ENCODE measurements around the gene BLTP2. TPM values are rescaled to one million over a fixed set of nuclear protein-coding genes. Genes with fewer than 3 reads are reported as not detected.

The BLTP2 gene
- polyA plus RNA-seq, 1 of the 3 experiments (the other 2 are of a cell fraction), result 46.4 TPM

DNA sequence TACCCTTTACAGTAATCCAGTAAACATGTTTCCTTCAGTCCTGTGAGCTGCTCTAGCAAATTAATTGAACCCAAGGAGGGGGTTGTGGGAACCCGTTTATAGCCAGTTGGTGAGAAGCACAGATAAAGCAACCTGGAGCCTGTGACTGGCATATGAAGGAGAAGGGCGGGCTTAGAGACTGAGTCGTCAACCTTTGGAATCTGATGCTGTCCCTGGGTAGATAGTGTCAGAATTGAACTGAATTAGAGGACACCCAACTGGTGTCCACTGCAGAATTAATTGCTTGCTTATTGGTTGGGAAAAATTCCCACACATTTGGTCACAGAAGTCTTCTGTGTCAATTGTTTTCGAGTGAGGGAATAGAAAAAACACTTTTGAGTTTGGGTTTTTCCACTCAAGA lies 18.1 kb downstream of the BLTP2 start:
- Histone ChIP-seq H3K9ac (no peak overlapping the region), H3K79me2 (ENCODE audit: insufficient read depth) (no peaks in the 10 kb centered on the region; the same call in 1 of the 2 replicates), H3K9me3 (no peaks in the 10 kb centered on the region), H3K27ac (ENCODE audit: low read depth in 2 of 2, low read length in 1 of 2) (no peak overlapping the region), H3K4me2 (no peak overlapping the region), H2AFZ (ENCODE audit: low read depth) (no peak overlapping the region), H3K4me3 (ENCODE audit: low read depth in 2 of 2, low read length in 1 of 2) (no peak overlapping the region), H3F3A (replicated peaks; ENCODE audit: insufficient read depth) (peaks cover 3% of the 10 kb centered on the region), H3K27me3 (ENCODE audit: insufficient read depth) (no peaks in the 10 kb centered on the region), H3K4me1 (ENCODE audit: control insufficient read depth in 1 of 2, insufficient read depth in 2 of 2, low read depth in 1 of 2, low read length in 1 of 2) (no peaks in the 10 kb centered on the region), H4K20me1 (ENCODE audit: insufficient read depth) (no peaks in the 10 kb centered on the region), H3K9me2 (no peaks in the 10 kb centered on the region), H3K36me3 (replicated peaks in 1 of 2; ENCODE audit: control insufficient read depth in 1 of 2, insufficient read depth in 2 of 2, low read length in 1 of 2) (peaks cover 63 to 69% of the 10 kb centered on the region in 2 experiments)
- no peak for TF ChIP-seq GATA2 (CRISPR knock-in tag; IDR thresholded peaks at IDR 0.05)
- TF ChIP-seq, protein P1, sequence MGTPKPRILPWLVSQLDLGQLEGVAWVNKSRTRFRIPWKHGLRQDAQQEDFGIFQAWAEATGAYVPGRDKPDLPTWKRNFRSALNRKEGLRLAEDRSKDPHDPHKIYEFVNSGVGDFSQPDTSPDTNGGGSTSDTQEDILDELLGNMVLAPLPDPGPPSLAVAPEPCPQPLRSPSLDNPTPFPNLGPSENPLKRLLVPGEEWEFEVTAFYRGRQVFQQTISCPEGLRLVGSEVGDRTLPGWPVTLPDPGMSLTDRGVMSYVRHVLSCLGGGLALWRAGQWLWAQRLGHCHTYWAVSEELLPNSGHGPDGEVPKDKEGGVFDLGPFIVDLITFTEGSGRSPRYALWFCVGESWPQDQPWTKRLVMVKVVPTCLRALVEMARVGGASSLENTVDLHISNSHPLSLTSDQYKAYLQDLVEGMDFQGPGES (IDR thresholded peaks at IDR 0.05; ENCODE audit: low read depth, low read length), result no peak
- no peak for TF ChIP-seq MXI1 (IDR thresholded peaks at IDR 0.05; ENCODE audit: low read depth, low read length)
- TF ChIP-seq SIN3A (IDR thresholded peaks at IDR 0.05; ENCODE audit: borderline replicate concordance, low read depth, low read length), result no peak
- TF ChIP-seq, protein P2, sequence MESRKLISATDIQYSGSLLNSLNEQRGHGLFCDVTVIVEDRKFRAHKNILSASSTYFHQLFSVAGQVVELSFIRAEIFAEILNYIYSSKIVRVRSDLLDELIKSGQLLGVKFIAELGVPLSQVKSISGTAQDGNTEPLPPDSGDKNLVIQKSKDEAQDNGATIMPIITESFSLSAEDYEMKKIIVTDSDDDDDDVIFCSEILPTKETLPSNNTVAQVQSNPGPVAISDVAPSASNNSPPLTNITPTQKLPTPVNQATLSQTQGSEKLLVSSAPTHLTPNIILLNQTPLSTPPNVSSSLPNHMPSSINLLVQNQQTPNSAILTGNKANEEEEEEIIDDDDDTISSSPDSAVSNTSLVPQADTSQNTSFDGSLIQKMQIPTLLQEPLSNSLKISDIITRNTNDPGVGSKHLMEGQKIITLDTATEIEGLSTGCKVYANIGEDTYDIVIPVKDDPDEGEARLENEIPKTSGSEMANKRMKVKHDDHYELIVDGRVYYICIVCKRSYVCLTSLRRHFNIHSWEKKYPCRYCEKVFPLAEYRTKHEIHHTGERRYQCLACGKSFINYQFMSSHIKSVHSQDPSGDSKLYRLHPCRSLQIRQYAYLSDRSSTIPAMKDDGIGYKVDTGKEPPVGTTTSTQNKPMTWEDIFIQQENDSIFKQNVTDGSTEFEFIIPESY (IDR thresholded peaks at IDR 0.05; ENCODE audit: borderline replicate concordance, low read depth), result no peak
- TF ChIP-seq CHD2 (IDR thresholded peaks at IDR 0.05; ENCODE audit: low read length, partially characterized antibody), result no peak
- no peak for TF ChIP-seq RCOR1 (IDR thresholded peaks at IDR 0.05; ENCODE audit: low read length)
- TF ChIP-seq, protein P3, sequence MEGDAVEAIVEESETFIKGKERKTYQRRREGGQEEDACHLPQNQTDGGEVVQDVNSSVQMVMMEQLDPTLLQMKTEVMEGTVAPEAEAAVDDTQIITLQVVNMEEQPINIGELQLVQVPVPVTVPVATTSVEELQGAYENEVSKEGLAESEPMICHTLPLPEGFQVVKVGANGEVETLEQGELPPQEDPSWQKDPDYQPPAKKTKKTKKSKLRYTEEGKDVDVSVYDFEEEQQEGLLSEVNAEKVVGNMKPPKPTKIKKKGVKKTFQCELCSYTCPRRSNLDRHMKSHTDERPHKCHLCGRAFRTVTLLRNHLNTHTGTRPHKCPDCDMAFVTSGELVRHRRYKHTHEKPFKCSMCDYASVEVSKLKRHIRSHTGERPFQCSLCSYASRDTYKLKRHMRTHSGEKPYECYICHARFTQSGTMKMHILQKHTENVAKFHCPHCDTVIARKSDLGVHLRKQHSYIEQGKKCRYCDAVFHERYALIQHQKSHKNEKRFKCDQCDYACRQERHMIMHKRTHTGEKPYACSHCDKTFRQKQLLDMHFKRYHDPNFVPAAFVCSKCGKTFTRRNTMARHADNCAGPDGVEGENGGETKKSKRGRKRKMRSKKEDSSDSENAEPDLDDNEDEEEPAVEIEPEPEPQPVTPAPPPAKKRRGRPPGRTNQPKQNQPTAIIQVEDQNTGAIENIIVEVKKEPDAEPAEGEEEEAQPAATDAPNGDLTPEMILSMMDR (IDR thresholded peaks at IDR 0.05), result no peak
- no peak for TF ChIP-seq TEAD4 (IDR thresholded peaks at IDR 0.05; ENCODE audit: borderline replicate concordance, insufficient read depth)
- TF ChIP-seq, protein P4, sequence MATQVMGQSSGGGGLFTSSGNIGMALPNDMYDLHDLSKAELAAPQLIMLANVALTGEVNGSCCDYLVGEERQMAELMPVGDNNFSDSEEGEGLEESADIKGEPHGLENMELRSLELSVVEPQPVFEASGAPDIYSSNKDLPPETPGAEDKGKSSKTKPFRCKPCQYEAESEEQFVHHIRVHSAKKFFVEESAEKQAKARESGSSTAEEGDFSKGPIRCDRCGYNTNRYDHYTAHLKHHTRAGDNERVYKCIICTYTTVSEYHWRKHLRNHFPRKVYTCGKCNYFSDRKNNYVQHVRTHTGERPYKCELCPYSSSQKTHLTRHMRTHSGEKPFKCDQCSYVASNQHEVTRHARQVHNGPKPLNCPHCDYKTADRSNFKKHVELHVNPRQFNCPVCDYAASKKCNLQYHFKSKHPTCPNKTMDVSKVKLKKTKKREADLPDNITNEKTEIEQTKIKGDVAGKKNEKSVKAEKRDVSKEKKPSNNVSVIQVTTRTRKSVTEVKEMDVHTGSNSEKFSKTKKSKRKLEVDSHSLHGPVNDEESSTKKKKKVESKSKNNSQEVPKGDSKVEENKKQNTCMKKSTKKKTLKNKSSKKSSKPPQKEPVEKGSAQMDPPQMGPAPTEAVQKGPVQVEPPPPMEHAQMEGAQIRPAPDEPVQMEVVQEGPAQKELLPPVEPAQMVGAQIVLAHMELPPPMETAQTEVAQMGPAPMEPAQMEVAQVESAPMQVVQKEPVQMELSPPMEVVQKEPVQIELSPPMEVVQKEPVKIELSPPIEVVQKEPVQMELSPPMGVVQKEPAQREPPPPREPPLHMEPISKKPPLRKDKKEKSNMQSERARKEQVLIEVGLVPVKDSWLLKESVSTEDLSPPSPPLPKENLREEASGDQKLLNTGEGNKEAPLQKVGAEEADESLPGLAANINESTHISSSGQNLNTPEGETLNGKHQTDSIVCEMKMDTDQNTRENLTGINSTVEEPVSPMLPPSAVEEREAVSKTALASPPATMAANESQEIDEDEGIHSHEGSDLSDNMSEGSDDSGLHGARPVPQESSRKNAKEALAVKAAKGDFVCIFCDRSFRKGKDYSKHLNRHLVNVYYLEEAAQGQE (IDR thresholded peaks at IDR 0.05; ENCODE audit: low read depth, low read length), result no peak
- TF ChIP-seq TAF1 (IDR thresholded peaks at IDR 0.05; ENCODE audit: borderline replicate concordance, low read depth, low read length), result no peak
- no peak for TF ChIP-seq RXRA (IDR thresholded peaks at IDR 0.05; ENCODE audit: borderline replicate concordance, low read depth)
- TF ChIP-seq POLR2AphosphoS5 (IDR thresholded peaks at IDR 0.05; ENCODE audit: low read depth, low read length), result no peak
- TF ChIP-seq, protein P5, sequence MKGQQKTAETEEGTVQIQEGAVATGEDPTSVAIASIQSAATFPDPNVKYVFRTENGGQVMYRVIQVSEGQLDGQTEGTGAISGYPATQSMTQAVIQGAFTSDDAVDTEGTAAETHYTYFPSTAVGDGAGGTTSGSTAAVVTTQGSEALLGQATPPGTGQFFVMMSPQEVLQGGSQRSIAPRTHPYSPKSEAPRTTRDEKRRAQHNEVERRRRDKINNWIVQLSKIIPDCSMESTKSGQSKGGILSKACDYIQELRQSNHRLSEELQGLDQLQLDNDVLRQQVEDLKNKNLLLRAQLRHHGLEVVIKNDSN (IDR thresholded peaks at IDR 0.05; ENCODE audit: borderline replicate concordance, low read depth), result no peak
- no peak for TF ChIP-seq EZH2phosphoT487 (IDR thresholded peaks at IDR 0.05; ENCODE audit: borderline replicate concordance, low read depth)
- no peak for TF ChIP-seq SMC3 (IDR thresholded peaks at IDR 0.05; ENCODE audit: low read depth, low read length)
- TF ChIP-seq, protein P6, sequence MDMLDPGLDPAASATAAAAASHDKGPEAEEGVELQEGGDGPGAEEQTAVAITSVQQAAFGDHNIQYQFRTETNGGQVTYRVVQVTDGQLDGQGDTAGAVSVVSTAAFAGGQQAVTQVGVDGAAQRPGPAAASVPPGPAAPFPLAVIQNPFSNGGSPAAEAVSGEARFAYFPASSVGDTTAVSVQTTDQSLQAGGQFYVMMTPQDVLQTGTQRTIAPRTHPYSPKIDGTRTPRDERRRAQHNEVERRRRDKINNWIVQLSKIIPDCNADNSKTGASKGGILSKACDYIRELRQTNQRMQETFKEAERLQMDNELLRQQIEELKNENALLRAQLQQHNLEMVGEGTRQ (IDR thresholded peaks at IDR 0.05; ENCODE audit: borderline replicate concordance, low read depth, low read length), result no peak
- TF ChIP-seq FOXJ3 (CRISPR knock-in tag; IDR thresholded peaks at IDR 0.05), result no peak
- TF ChIP-seq JUND (IDR thresholded peaks at IDR 0.05), result no peak
- TF ChIP-seq EP300 (IDR thresholded peaks at IDR 0.05; ENCODE audit: borderline replicate concordance in 1 of 2, low read depth in 1 of 2, low read length in 1 of 2), result no peak
- no peak for DNase-seq
- WGBS (ENCODE audit: low lambda C conversion rate), result 97% methylated on average over 4 of the region's 4 CpGs
- POLR2A ChIA-PET, result no interaction called here
- CTCF ChIA-PET, result interaction anchor here (1.0 to 4.0 kb wide), 3 partner anchors 14 to 17 kb away, joined by 3 to 16 read pairs (median 5); no protein-coding TSS in a partner anchor

Data from SK-N-SH (cell line).